ENCODE measurements around the gene P4HA1.

- TF ChIP-seq CTCF (IDR thresholded peaks at IDR 0.05) (no peak), POLR2AphosphoS5 (IDR thresholded peaks at IDR 0.05) (no peak), POLR2A (IDR thresholded peaks at IDR 0.05) (no peak)
Observed at GRCh38 chr10:73073627-73074026, 23.0 kb downstream of the P4HA1 start.

Data from prostate gland (tissue), 2 donors.